Vagina (tissue), 2 donors: ENCODE measurements around the gene TSNAX.

ENCODE experiments used
- POLR2A ChIP-seq, 2 donors: fragments of 450-650 bp; IDR thresholded peaks; one replicate each; pipeline ENCODE4 v1.6.1; 2017; ENCODE audit warnings: antibody characterized with exemption in 2 of 2, mild to moderate bottlenecking in 2 of 2, moderate library complexity in 2 of 2
- POLR2AphosphoS5 ChIP-seq, 2 donors: sonication (generic); formaldehyde crosslinking; IDR thresholded peaks; one replicate each; pipeline ENCODE4 v1.9.0; 2017; ENCODE audit warnings: antibody characterized with exemption in 2 of 2, mild to moderate bottlenecking in 2 of 2, low read depth in 1 of 2; ENCODE audit not compliant: insufficient read depth in 1 of 2

DNA sequence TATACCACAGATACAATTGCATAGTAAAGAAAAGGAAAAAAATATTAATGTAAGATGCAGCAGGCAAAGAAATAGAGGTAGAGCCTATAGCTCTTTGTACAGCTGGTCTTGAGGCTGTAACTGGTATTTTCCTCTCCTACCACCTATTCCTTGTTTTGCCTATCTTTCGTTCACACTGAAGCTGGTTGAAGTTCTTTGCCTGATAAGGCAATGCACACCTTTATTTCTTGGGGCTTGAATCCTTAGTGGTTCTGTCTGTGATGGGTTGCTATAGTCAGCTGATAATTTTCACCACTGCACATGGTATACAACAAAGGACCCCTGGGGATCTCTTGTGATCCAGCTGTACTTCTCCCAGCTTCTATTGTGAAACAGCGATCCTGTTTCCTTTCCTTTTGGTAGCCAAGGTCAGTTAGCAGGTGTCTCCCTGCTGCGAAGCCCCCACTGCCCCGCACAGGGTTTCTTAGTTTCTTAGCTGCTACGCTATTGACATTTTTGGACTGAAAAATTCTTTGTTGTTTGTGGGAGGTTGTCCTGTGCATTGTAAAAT is 9.9 kb upstream of the TSNAX start:
- no peak for TF ChIP-seq POLR2AphosphoS5 (IDR thresholded peaks at IDR 0.05; ENCODE audit: insufficient read depth in 1 of 2, low read depth in 1 of 2)
- TF ChIP-seq POLR2A (IDR thresholded peaks at IDR 0.05), result no peak
